Hepatocyte (in vitro differentiated cells): Measurements from ENCODE around the gene ESRRA. TPM values are rescaled to one million over a fixed set of nuclear protein-coding genes. Genes with fewer than 3 reads are reported as not detected.

Source experiments
- DNase-seq: peaks from one replicate; pipeline ENCODE4 v3.0.0-alpha.2; 2016; ENCODE audit warnings: low spot score
- H2AFZ ChIP-seq: fragments of 200-600 bp; sonication (generic); 2 replicates; pipeline ENCODE4 v1.6.0; 2016; ENCODE audit warnings: antibody characterized with exemption, mild to moderate bottlenecking
- H3K27ac ChIP-seq: fragments of 200-600 bp; sonication (generic); 2 replicates; pipeline ENCODE4 v1.5.1; 2016; ENCODE audit warnings: mild to moderate bottlenecking
- H3K27me3 ChIP-seq: fragments of 200-600 bp; sonication (generic); 2 replicates; pipeline ENCODE4 v1.6.1; 2016
- H3K36me3 ChIP-seq: fragments of 200-600 bp; sonication (generic); replicated peaks from 2 replicates; pipeline ENCODE4 v1.5.1; 2016; ENCODE audit warnings: low read depth; ENCODE audit not compliant: insufficient read depth
- H3K4me1 ChIP-seq: fragments of 200-600 bp; sonication (generic); 2 replicates; pipeline ENCODE4 v1.5.1; 2016; ENCODE audit warnings: mild to moderate bottlenecking, moderate library complexity; ENCODE audit not compliant: insufficient read depth
- H3K4me2 ChIP-seq: fragments of 200-600 bp; sonication (generic); 2 replicates; pipeline ENCODE4 v1.6.0; 2016
- H3K4me3 ChIP-seq: fragments of 200-600 bp; sonication (generic); 2 replicates; pipeline ENCODE4 v1.5.1; 2016; ENCODE audit warnings: mild to moderate bottlenecking
- H3K79me2 ChIP-seq: fragments of 200-600 bp; sonication (generic); 2 replicates; pipeline ENCODE4 v1.6.0; 2017; ENCODE audit warnings: mild to moderate bottlenecking
- H3K9me2 ChIP-seq: fragments of 200-600 bp; sonication (generic); replicated peaks from 2 replicates; pipeline ENCODE4 v1.6.0; 2017; ENCODE audit warnings: mild to moderate bottlenecking; ENCODE audit not compliant: insufficient read depth
- H3K9me3 ChIP-seq: fragments of 200-600 bp; sonication (generic); 2 replicates; pipeline ENCODE4 v1.5.1; 2016; ENCODE audit warnings: low read depth, mild to moderate bottlenecking
- H4K20me1 ChIP-seq: fragments of 200-600 bp; sonication (generic); 2 replicates; pipeline ENCODE4 v1.6.0; 2016; ENCODE audit warnings: mild to moderate bottlenecking; ENCODE audit not compliant: insufficient read depth, poor library complexity, severe bottlenecking
- EZH2 ChIP-seq: fragments of 200-600 bp; sonication (generic); IDR thresholded peaks from 2 replicates; pipeline ENCODE4 v1.6.1; 2016; ENCODE audit warnings: antibody characterized with exemption, mild to moderate bottlenecking, borderline replicate concordance
- EZH2phosphoT487 ChIP-seq: fragments of 200-600 bp; sonication (generic); IDR thresholded peaks from one replicate; pipeline ENCODE4 v1.6.1; 2018; ENCODE audit warnings: antibody characterized with exemption, mild to moderate bottlenecking, low read depth, moderate library complexity; ENCODE audit not compliant: unreplicated experiment, severe bottlenecking
- WGBS: methylation state at CpG from one replicate; pipeline ENCODE4 v1.1.6; 2016; ENCODE audit warnings: low lambda C conversion rate; ENCODE audit errors: missing lambda C conversion rate; 5-methylcytosine and 5-hydroxymethylcytosine counted together
- polyA plus RNA-seq: library from polyadenylated mRNA; unstranded; fragments of >200 nt; fragmentation: Nextera tagmentation; extraction: Ambion mirVana; gene quantifications from 2 replicates; pipeline ENCODE4 v1.2.1, GENCODE V29; 2016
- total RNA-seq: library from RNA; depleted of rRNA; stranded (reverse); fragments of >200 nt; gene quantifications from 2 replicates; pipeline ENCODE4 v1.2.3, GENCODE V29; 2014
- TF ChIP-seq, protein P1 (sequence below): fragments of 200-600 bp; sonication (generic); IDR thresholded peaks from 2 replicates; pipeline ENCODE4 v1.5.1; 2016; ENCODE audit warnings: antibody characterized with exemption, mild to moderate bottlenecking; ENCODE audit not compliant: poor library complexity

The ESRRA gene
- total and polyA plus RNA-seq, 2 experiments from 2014 or later = 57.4 to 62.0 TPM

DNA sequence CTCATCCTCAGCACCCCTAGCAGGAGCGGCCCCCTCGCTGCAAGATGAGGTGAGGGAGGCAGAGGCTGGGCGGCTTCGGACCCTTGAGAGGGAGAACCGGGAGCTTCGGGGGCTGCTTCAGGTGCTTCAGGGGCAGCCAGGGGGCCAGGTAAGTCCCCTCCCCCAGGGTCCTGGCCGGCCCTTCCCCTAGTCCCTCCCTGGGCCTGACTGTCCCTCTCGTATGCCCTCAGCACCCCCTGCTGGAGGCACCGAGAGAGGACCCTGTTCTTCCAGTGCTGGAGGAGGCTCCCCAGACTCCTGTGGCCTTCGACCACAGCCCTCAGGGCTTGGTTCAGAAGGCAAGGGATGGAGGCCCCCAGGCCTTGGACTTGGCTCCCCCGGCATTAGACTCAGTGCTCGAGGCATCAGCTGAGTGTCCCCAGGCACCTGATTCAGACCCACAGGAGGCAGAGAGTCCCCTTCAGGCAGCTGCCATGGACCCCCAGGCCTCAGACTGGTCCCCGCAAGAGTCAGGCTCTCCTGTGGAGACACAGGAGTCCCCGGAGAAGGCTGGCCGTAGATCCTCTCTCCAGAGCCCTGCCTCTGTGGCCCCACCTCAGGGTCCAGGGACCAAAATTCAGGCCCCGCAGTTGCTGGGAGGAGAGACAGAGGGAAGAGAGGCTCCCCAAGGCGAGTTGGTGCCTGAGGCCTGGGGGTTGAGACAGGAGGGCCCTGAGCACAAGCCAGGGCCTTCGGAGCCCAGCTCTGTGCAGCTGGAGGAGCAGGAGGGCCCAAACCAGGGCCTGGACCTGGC lies 38.6 kb downstream of the ESRRA start:
- 89% methylated on average over 18 of the region's 18 CpGs for WGBS
- H2AFZ ChIP-seq = no peak overlapping the region
- DNase-seq = peak; percentile 6
- H3K27me3 ChIP-seq = no peaks in the 10 kb centered on the region
- no peaks in the 10 kb centered on the region for H3K4me1 ChIP-seq
- H3K4me2 ChIP-seq = no peak overlapping the region
- H3K9me3 ChIP-seq = no peaks in the 10 kb centered on the region
- H3K9me2 ChIP-seq = no peaks in the 10 kb centered on the region
- TF ChIP-seq EZH2phosphoT487 (no peak), EZH2 (no peak)
- TF ChIP-seq, protein P1, sequence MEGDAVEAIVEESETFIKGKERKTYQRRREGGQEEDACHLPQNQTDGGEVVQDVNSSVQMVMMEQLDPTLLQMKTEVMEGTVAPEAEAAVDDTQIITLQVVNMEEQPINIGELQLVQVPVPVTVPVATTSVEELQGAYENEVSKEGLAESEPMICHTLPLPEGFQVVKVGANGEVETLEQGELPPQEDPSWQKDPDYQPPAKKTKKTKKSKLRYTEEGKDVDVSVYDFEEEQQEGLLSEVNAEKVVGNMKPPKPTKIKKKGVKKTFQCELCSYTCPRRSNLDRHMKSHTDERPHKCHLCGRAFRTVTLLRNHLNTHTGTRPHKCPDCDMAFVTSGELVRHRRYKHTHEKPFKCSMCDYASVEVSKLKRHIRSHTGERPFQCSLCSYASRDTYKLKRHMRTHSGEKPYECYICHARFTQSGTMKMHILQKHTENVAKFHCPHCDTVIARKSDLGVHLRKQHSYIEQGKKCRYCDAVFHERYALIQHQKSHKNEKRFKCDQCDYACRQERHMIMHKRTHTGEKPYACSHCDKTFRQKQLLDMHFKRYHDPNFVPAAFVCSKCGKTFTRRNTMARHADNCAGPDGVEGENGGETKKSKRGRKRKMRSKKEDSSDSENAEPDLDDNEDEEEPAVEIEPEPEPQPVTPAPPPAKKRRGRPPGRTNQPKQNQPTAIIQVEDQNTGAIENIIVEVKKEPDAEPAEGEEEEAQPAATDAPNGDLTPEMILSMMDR = peak; percentile 30
- no peak overlapping the region for H3K27ac ChIP-seq
- no peak overlapping the region for H3K4me3 ChIP-seq
- no peaks in the 10 kb centered on the region for H4K20me1 ChIP-seq
- H3K79me2 ChIP-seq = no peaks in the 10 kb centered on the region
- H3K36me3 ChIP-seq = no peaks in the 10 kb centered on the region

DNA sequence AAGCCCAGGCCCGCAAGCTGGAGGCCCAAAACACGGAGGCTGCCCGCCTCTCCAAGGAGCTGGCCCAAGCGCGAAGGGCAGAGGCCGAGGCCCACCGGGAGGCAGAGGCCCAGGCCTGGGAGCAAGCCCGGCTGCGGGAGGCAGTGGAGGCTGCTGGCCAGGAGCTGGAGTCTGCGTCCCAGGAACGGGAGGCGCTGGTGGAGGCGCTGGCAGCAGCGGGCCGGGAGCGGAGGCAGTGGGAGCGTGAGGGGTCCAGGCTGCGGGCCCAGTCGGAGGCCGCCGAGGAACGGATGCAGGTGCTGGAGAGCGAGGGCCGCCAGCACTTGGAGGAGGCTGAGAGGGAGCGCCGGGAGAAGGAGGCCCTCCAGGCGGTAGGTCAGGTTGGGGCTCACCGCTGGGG lies 39.5 kb downstream of the ESRRA start:
- WGBS = 96% methylated on average over 24 of the region's 28 CpGs
- H4K20me1 ChIP-seq = no peaks in the 10 kb centered on the region
- no peak overlapping the region for H3K4me2 ChIP-seq
- no peak overlapping the region for H2AFZ ChIP-seq
- no peaks in the 10 kb centered on the region for H3K27me3 ChIP-seq
- no peaks in the 10 kb centered on the region for H3K9me2 ChIP-seq
- no peak for DNase-seq
- H3K27ac ChIP-seq = no peak overlapping the region
- H3K36me3 ChIP-seq = no peaks in the 10 kb centered on the region
- H3K4me1 ChIP-seq = no peaks in the 10 kb centered on the region
- H3K9me3 ChIP-seq = no peaks in the 10 kb centered on the region
- no peak for TF ChIP-seq EZH2
- no peak for TF ChIP-seq EZH2phosphoT487
- TF ChIP-seq, protein P1 = no peak
- H3K79me2 ChIP-seq = no peaks in the 10 kb centered on the region
- H3K4me3 ChIP-seq = no peak overlapping the region

DNA sequence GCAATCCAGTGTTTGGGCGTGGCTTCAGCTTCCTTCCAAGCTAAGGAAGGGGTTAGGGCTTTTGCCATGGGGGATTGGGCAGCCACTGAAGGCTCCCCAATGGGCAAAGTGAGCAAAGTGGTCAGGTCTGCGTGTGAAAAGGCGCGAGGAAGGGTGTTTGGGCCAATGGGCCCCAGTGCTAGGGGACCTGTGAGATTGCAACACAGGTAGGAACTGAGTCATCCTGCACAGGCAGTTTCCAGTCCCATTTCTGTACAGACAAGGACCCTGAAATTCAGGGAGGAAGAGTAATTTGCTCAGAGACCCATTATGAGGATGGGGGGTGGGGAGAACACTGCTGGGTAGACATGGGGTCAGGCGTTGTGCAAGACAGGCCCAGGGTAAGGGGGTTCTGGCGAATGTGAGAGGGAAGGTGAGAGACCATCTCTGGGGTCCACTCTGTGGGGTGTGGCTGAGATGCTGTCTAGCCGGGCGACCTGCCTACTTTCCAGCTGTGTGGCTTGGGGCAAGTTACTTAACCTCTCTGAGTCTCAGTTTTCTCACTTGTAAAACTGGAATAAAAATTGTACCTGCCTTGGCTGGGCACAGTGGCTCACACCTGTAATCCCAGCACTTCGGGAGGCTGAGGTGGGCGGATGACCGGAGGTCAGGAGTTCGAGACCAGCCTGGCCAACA lies 42.0 kb downstream of the ESRRA start:
- WGBS = 95% methylated on average over 12 of the region's 12 CpGs
- Histone ChIP-seq H3K9me2 (no peaks in the 10 kb centered on the region), H3K27ac (no peak overlapping the region), H3K79me2 (no peaks in the 10 kb centered on the region), H3K9me3 (no peaks in the 10 kb centered on the region), H3K4me2 (no peak overlapping the region), H4K20me1 (no peaks in the 10 kb centered on the region), H2AFZ (no peak overlapping the region), H3K4me1 (no peaks in the 10 kb centered on the region), H3K27me3 (no peaks in the 10 kb centered on the region), H3K36me3 (no peaks in the 10 kb centered on the region), H3K4me3 (no peak overlapping the region)
- TF ChIP-seq, protein P1 = no peak
- TF ChIP-seq EZH2 = no peak
- no peak for TF ChIP-seq EZH2phosphoT487
- no peak for DNase-seq
